GM12875 (cell line): ENCODE data around the gene RGMB.

Experiments
- H3K4me3 ChIP-seq: one replicate; pipeline ENCODE4 v1.5.1; 2011; ENCODE audit warnings: low read depth, low read length, control low read depth
- TF ChIP-seq, protein P1 (sequence below): IDR thresholded peaks from 2 replicates; pipeline ENCODE4 v1.5.1; 2011; ENCODE audit warnings: low read depth, mild to moderate bottlenecking, control low read depth, inconsistent platforms, low read length, moderate library complexity, borderline replicate concordance; ENCODE audit not compliant: insufficient read depth

The RGMB gene

DNA sequence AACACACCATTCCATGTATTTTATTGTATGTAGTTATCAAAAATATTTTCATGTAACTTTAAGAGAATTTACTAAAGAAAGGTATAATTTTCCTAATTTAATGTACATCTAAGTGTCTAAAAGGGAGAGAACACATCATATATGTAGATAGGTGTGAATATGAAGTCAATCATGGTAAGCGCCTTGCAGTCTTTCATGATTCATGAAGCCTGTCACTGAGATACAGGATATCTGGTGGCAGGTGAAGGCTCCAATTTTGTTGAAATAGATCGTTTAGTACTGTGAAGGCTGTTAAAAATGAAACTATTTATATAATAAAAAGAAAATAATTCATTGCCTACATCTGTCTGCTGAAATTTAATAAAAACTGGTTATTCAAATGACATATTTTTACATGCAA is 15.5 kb upstream of the RGMB start:
- TF ChIP-seq, protein P1, sequence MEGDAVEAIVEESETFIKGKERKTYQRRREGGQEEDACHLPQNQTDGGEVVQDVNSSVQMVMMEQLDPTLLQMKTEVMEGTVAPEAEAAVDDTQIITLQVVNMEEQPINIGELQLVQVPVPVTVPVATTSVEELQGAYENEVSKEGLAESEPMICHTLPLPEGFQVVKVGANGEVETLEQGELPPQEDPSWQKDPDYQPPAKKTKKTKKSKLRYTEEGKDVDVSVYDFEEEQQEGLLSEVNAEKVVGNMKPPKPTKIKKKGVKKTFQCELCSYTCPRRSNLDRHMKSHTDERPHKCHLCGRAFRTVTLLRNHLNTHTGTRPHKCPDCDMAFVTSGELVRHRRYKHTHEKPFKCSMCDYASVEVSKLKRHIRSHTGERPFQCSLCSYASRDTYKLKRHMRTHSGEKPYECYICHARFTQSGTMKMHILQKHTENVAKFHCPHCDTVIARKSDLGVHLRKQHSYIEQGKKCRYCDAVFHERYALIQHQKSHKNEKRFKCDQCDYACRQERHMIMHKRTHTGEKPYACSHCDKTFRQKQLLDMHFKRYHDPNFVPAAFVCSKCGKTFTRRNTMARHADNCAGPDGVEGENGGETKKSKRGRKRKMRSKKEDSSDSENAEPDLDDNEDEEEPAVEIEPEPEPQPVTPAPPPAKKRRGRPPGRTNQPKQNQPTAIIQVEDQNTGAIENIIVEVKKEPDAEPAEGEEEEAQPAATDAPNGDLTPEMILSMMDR: no peak
- no peak overlapping the region for H3K4me3 ChIP-seq

DNA sequence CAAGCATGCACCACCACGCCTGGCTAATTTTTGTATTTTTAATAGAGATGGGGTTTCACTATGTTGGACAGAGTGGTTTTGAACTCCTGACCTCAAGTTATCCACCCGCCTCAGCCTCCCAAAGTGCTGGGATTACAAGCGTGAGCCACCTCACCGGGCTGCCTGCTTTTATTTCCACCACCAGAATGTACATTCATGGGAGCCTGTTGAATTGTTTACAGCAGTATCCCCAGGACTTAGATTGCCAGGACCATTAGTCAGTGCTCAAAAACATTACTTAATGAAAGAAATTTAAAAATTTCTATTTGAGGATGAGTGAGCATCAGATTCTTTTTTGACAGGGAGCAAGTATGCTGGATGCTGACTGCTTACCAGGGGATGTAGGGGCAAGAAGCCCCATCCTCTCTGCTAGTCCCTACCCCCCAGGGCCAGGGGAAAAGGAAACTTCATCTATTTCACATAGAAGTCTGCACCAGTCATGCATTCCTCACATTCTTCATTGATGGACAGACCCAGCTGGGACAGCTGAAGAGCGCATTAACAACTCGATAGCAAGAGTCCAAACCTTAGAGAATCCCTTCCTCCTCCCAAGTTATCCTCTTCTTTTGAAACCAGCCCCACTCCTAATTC is 10.3 kb upstream of the RGMB start:
- TF ChIP-seq, protein P1: no peak
- H3K4me3 ChIP-seq: no peak overlapping the region

DNA sequence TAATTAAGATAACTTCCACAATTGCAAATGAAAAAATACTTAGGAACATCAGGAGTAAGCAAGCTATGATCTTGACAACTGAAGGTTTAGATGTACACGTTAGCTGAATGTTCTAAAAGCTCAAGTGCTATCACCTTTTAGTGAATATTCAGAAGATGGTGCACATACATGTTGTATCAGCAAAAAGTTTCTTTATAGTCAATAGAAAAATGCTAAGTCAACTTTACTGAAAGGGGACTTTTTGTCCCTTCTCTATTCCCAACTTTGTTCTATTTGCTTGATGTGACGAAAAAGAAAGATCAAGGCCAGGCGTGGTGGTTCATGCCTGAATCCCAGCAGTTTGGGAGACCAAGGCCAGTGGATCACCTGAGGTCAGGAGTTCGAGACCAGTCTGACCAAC is 7.6 kb upstream of the RGMB start:
- TF ChIP-seq, protein P1: no peak
- H3K4me3 ChIP-seq: no peak overlapping the region

DNA sequence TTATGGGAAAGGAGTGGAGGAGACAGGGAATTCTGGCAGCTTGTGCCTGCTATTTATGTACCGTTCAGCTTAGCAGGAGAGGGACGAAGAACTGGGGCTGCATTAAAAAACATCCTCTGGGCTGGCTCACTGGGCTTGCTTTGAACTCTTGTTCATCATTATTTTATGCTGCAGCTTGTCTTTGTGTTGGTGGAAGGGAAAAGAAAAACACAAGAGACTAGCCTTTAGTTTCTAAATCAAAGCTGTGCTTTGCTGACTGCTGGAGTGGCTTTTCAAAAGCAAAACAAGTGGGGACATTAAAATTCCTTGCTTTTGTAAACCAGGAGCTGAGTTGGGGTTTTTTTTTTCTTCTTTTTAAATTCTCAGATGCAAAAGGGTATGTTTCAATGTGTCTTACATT is 5.9 kb upstream of the RGMB start:
- TF ChIP-seq, protein P1: no peak
- no peak overlapping the region for H3K4me3 ChIP-seq

DNA sequence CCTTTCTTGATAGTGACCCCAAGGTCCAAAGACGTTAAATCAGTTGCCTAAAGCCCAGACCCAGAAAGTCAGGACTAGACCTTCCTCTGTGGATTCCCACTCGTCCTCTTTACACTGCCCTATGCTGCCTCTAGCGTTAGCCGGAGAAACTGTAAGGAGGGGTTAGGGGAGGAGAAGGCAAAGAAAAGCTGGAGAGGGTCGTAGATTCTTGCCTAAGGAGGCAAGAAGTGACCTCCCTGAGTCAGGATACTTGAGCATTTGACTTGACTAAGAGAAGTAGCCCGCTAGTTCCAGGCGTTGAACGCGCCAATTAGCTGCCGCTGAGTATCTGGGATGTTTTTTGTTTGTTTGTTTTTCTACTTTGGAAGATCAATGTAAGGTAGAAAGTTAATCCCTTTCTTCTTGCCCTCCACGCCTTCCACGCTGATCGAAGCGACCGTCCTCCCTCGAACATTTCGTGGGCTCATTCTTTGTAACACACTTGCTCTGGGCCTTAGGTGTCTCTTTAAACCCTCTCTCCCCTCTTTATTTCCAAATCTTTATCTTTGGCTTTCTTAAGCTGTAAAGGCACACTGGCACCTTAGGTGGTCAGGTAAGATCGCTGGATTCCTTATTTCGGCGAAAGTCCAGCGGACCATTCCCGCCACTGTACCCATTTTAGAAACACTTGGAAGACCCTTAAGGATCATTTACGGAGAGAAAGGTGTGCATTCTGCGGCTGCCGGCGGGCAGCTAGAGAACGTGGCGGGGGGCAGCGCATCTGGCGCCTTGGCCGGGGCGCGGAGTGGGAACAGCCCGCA is 5.1 kb upstream of the RGMB start:
- TF ChIP-seq, protein P1: peak; percentile 89
- peak overlapping the region; percentile 64 for H3K4me3 ChIP-seq

DNA sequence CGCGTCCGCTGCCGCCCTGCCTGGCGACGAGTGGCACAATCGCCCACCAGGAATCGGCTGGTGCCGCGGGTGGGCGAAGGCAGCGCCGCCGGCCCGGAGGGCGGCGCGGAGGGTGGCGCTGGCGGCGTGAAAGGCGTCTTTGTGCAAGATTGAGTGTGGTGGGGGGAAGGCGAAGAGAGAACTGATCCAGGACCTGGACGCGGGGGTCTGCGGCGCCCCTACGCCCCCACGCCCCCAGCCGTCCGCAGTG is 4.6 kb upstream of the RGMB start:
- peak overlapping the region; percentile 64 for H3K4me3 ChIP-seq
- TF ChIP-seq, protein P1: no peak
